D721Med (cell line): ENCODE results near the gene LAMC1.

Experiments used
- DNase-seq: peaks from one replicate; pipeline ENCODE4 v3.0.0; 2011; ENCODE audit warnings: low spot score; ENCODE audit not compliant: insufficient read length
- FAIRE-seq: peaks from 2 replicates; lab custom pipeline; 2011; peaks lifted over from hg19 to GRCh38; lab: Jason Lieb, UNC
- TF ChIP-seq, protein P1 (sequence below): IDR thresholded peaks from 2 replicates; pipeline ENCODE4 v1.5.1; 2012; ENCODE audit warnings: mild to moderate bottlenecking, control low read depth; ENCODE audit not compliant: insufficient read depth; ENCODE audit errors: missing control alignments

LAMC1 gene

DNA sequence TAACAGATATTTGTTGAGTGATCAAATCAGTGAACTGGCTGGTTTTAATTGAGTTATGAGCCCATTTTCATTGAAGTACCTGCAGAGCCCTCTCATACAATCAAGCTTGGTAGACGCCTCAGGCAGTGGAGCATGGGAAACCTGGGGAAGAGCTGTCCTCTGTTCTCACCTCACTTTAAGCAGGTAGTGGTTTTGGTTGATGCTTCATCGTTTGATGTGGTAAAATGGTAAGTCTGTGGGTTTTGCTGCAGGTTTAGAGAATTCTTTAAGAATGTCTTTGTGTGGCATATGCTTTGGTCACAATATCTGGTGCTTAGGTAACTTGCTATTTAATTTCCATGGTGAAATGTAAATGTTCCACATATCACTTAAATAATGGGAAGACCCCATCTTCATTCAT is 10.0 kb downstream of the LAMC1 start:
- DNase-seq (no peak), FAIRE-seq (no peak)
- TF ChIP-seq, protein P1, sequence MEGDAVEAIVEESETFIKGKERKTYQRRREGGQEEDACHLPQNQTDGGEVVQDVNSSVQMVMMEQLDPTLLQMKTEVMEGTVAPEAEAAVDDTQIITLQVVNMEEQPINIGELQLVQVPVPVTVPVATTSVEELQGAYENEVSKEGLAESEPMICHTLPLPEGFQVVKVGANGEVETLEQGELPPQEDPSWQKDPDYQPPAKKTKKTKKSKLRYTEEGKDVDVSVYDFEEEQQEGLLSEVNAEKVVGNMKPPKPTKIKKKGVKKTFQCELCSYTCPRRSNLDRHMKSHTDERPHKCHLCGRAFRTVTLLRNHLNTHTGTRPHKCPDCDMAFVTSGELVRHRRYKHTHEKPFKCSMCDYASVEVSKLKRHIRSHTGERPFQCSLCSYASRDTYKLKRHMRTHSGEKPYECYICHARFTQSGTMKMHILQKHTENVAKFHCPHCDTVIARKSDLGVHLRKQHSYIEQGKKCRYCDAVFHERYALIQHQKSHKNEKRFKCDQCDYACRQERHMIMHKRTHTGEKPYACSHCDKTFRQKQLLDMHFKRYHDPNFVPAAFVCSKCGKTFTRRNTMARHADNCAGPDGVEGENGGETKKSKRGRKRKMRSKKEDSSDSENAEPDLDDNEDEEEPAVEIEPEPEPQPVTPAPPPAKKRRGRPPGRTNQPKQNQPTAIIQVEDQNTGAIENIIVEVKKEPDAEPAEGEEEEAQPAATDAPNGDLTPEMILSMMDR, result no peak

DNA sequence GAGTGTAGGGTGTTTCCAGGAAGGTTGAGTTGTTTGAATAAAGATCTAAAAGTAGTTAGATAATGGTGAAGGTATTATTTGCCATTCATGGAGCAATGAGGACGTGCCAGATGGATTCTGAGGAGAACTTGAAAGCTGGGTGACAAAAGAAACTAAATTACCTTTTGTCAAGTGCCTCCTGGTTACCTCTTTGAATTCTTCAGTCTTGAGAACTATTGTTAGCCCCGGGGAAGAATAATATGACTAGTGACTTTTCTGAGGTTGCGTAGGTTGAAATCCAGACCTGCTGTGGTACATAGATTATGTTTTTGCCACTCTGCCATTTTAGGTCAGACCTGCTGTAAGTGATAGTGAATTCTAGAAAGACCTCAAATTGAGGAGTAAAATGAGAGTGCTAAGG is 11.5 kb downstream of the LAMC1 start:
- TF ChIP-seq, protein P1, result no peak
- FAIRE-seq (no peak), DNase-seq (no peak)

DNA sequence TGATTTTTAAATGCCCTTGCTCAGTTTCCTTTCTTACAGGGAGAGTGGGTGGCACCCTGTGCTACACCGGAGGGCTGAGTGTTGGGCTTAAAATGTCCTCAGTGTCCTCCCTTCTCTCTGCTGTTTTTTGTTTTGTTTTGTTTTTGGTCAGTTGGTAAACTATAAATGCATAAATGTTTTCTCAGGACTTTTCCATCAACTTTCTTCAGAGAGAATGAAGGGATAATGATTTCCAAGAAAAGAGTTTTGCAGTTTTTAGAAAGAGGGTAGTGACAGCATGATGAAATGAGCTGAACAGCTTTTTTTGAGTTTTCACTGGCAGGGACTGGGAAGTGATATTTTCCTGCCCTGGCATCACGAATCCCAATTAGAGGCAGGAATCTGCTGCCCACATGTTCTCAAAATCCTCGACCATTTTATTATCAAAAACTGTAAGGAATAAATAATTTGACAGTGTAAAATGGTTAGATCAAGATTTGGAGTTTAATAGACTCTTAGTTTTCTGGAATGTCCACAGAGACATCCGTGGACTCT is 15.2 kb downstream of the LAMC1 start:
- FAIRE-seq (no peak), DNase-seq (no peak)
- TF ChIP-seq, protein P1, result no peak

DNA sequence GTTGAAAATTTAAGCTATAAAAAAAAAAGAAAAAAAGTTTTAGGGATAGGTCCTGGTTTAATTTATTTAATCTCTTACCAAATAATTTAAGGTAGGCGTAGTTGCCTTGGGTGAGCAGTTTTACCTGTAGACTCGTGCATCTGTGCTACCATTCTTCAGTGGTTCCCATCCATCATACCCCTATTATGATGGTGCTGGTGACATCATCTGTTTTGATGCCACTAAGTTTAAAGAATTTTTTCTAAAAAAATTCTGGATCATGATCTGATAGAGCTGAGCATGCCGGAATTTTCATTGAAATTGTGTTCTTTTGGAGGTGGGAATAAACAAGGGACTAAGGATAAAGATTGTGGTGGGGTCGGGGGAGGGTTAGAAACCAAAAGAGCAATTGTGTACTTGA is 15.7 kb downstream of the LAMC1 start:
- DNase-seq (no peak), FAIRE-seq (no peak)
- TF ChIP-seq, protein P1, result no peak

DNA sequence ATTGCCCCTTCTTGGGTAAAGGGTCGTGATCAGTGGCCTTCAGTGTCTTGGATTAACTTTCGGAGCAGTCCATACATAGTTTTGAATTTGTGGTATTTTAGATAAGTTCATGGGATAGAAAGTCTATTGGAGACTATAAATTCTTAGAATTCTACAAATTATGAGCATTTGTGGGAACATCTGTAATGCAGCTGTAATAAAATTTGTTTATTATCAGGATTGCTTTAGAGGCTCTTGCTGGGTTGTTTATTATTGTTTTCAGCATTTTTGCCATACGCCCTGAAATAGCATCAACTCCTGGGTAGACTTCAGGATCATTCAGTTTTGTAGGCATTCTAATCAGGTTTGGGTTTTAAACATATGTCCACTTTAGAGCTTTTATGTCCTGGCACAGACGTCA is 16.1 kb downstream of the LAMC1 start:
- FAIRE-seq, result no peak
- TF ChIP-seq, protein P1, result no peak
- no peak for DNase-seq

DNA sequence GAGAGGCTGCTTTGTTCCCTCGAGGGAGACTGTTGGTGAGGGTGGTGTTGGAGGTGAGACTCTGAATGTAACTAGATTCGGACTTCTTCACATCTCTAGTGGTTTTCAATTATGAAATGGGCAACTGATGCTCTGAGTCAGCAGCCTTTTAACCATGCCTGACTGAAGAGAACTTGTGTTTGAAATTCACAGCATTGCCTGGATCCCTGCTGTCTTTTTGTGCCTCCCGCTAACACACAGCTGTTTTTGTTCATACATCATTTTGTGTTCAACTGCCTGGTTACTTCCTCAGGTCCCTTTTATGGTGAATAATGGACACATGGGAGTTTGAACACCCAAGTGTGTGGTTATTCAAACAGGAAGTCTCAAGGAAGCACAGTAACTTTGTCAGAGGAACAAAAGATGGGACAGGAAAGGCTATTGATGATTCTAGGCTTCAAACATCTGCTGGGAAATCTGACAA is 16.8 kb downstream of the LAMC1 start:
- TF ChIP-seq, protein P1, result no peak
- DNase-seq (no peak), FAIRE-seq (no peak)

DNA sequence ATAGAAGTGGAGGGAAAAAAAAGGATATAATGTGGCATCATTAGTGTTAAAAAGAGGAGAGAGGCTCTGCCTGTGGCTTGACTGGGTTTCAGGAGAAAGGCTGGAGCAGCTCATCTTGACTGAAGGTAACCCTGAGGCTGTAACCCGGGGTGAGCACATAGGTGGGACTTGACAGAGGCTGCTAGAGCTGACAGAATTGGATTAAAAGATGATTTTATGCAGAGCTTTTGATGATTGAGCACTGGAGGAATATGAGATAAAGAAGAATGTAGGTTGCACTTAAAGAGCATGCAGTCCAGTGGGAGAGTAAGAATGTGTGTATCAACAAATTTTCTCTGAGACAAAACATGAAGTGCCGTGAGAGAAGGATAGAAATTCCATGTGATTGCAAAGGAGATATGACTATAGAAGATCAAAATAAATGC is 17.3 kb downstream of the LAMC1 start:
- no peak for DNase-seq
- TF ChIP-seq, protein P1, result no peak
- FAIRE-seq, result no peak
